ENCODE data around the gene NR4A1.

NR4A1 gene

DNA sequence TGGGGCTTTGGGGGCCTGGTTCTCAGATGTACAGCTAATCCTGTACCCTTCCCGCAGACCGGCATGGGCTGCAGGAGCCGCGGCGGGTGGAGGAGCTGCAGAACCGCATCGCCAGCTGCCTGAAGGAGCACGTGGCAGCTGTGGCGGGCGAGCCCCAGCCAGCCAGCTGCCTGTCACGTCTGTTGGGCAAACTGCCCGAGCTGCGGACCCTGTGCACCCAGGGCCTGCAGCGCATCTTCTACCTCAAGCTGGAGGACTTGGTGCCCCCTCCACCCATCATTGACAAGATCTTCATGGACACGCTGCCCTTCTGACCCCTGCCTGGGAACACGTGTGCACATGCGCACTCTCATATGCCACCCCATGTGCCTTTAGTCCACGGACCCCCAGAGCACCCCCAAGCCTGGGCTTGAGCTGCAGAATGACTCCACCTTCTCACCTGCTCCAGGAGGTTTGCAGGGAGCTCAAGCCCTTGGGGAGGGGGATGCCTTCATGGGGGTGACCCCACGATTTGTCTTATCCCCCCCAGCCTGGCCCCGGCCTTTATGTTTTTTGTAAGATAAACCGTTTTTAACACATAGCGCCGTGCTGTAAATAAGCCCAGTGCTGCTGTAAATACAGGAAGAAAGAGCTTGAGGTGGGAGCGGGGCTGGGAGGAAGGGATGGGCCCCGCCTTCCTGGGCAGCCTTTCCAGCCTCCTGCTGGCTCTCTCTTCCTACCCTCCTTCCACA is 7.6 kb downstream of the NR4A1 start:
- DNase-seq (ENCODE audit: low spot score): no peak

- no peak for DNase-seq (ENCODE audit: low spot score)
Observed at GRCh38 chr12:52059582-52060497, 8.6 kb downstream of the NR4A1 start.

DNA sequence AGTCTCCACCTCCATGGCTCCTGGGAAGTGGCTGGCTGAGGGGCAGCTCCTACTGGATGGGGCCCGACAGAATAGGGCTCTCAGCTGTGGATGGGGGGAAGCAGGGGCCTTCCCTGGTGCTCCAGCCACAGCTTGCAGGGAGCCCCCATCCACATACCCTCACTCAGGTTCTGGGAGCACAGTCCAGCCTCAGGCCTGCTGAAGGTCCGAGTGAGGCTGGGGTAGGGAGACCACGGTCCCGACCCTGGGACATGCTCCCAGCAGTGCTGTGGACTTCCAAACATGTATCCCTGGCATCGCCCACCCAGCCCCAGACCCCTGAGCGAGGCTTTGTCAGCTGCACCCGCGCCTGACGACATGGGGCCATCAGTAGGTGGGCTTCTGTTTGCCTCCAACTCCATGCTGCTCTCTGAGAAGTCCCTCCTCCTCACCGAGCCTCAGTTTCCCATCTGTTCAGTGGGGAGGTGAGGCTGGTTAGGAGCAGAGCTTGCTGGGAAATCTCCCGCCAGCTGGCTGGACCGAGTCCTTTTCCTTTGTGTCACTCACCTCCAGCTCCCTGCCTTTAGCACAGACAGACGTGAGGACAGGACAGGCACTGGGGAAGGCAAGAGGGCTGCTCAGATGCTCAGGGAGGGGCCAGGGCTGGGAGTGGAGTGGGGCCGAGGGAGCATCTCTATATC is 9.4 kb downstream of the NR4A1 start:
- DNase-seq (ENCODE audit: low spot score): no peak

DNA sequence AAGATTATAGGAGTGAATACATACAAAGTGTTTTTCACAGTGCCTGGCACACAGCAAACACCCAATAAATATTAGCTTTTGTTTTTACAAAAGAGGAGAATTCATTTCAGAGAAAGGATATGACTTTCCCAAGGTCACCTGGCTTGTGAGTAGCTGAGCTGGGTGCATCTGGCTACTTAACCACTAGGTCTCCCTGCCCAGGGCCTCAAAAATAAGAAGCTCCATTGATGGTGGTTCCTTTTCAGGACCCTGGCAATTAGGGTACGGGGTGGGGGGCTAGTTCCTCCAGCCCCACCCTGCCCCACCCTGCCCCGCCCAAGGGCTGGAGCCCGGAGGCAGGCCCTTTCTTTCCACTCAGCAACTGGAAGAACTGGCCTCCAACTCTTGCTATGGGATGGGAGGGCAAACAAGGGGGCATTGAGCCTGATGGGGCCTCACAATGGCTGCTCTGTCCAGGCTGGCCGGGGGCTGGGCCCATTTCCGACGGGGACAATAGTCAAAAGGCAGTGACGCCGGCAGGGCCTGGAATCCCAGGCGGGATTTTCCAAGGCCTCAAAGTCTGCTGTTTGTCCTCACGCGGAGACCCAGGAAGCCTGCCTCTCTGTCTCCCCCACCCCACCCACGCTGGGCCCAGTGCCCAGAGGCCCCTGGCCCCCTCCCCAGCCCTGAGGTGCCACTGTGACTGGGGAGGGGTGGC is 10.4 kb downstream of the NR4A1 start:
- no peak for DNase-seq (ENCODE audit: low spot score)

DNA sequence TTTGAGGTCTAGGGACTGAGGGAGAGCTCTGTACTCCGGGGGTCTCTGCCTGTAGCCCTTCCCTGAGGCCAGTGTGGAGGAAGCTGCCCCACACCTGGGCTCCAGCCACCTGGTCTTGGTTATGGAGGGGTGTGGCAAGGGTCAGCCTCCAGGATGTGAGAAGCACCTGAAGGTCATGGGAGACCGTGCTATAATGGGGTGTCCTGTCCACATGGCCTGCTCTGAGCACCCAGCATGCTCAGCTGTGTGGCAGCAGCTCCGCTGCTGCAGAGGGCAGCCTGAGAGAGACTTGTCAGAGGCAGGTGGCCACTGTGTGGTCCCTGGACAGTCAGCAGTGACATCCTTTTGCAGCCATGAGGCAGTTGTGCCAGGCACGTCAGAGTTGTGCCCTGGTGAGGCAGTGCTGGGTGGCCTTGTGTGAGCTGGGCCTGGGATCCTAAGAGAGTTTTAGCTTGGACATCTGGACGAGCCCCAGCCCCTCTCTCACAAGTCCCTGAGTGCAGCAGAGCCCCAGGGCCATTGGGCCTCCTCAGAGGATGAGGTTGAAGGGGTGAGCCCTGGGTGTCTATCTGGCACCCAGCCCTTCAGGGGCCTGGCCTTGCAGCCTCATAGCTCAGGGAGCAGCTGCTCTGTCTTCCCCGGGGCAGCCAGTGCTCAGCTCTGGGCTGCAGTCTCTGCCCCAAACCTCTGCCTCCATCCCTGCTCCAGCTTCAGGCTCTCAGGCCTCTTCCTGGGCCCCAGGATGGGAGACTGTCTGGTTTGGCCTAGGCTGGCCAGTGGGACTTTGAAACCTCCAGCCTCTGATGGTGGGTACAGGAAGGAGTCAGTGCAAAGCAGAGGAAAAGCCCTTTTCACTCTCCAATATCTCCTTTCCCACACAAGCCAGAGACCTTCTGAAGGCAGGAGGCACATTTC is 11.2 kb downstream of the NR4A1 start:
- no peak for DNase-seq (ENCODE audit: low spot score)

- DNase-seq (ENCODE audit: low spot score): no peak
Observed at GRCh38 chr12:52063082-52063924, 12.1 kb downstream of the NR4A1 start.

DNA sequence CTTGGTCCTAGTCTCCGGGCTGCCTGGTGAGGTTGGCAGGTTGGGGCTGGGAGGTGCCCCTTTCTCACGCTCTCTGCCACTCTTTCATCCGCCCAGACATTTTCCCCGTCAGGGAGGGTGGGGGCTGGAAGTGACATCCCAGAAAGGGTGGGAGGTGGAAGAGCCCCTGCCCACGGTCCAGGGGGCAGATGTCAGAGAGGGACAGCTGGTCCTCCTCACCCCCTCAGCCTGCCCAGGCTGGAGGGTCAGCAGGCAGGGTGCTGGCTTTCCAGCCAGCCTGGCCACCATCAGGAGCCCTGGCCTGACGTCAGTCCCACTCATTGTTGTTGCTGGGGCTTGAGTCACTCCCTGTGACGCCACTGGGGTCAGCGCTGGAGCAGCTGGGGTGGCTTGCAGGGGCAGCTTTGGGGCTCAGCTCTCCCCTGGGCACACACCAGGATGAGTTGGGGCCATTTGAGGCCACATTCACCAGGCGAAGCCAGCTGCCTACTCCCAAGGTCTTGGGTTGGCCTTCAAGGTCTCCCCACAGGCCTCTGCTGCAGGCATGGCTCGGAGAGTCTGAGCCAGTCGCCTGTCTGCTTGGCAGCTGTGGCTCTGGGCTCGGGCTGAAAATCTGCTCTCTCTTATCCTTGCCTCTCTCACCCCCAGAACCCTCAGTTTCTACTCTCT is 12.9 kb downstream of the NR4A1 start:
- DNase-seq (ENCODE audit: low spot score): peak; percentile 88

GRCh38 chr12:52066346-52067080 is 15.3 kb downstream of the NR4A1 start:
- no peak for DNase-seq (ENCODE audit: low spot score)

GRCh38 chr12:52067081-52067374 is 15.8 kb downstream of the NR4A1 start:
- DNase-seq (ENCODE audit: low spot score): no peak

DNA sequence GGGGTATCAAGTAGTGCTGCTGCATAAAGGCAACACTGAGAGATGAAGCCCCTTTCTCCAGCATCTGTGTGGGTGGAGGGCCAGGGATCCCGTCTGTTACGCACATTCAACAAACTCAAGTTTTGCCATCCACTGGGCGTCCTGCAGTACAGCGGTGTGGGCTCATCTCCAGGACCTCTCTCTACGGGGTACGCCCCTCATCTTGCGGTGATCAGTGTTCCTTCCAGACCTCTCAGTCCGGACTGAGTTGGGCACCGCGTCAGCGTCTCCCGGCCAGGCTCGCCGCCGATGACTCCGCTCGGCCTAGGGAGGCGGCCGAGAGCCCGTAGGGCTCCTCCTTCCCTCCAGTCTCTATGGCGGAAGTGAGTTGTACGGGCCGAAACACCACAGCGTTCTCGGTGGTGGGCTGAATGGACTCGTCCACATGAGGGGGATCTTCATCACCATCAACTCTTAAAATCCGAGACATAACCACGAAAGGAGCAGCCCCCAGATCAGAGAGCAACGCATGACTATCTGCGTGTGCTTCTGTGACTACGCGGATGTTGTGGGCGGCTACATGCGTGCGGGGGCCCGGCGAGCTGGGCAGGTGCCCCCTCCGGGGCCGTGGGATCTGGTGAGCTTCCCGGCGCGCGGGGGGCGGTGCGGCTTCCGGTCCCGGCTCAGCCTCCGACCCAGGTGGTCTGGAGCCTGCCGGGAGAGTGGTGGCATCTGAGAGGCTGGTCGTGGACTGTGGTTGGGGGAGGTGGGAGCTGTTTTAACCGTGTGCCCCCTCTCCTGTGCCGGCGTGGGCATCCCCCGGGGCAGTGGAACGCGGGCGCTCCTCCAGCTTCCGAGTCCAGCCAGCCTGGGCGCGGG is 18.3 kb downstream of the NR4A1 start, which contains the start of gene ATG101:
Gene ATG101, plus strand, starts transcription at position 652 of the 858 bp plus-strand sequence. CDS start 3,673 bp downstream, outside the sequence.
- peak; percentile 95 for DNase-seq (ENCODE audit: low spot score)

- DNase-seq (ENCODE audit: low spot score): no peak
Observed at GRCh38 chr12:52070185-52070925, 19.1 kb downstream of the NR4A1 start.

GRCh38 chr12:52073531-52074381 is 22.5 kb downstream of the NR4A1 start:
- peak; percentile 55 for DNase-seq (ENCODE audit: low spot score)

DNA sequence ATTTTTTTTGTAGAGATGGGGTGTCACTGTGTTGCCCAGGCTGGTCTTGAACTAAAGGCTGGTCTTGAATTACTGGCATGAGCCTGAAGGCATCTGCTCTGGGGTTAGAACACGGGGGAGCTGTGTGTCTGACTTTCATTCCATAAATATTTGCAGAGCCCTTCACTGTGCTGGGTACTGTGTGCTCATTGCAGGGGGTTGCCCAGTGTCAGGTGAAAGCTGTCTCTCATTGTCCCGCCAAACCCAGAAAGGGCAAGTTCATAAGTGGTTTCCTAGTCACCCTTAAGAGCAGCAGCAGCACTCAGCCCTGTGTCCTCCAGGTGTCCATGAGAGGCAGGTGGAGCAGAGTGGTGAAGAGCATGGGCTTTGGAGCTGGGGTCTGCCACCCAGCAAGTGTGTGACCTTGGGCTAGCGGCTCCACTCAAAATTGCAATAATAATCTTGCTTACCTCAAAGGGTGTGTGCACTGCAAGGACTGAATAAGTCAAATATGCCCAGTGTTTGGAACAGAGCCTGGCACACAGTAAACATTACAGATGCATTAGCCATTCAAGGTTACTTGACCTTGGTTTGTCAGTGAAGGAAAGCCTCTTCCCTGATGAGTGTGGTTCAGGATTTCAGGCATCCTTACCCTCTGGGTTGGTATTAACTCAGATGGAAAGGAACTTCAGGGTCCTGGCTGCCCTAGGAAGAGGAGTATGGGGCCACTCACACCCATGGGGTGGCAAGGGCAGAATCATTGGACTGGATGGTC is 23.9 kb downstream of the NR4A1 start:
- no peak for DNase-seq (ENCODE audit: low spot score)

- no peak for DNase-seq (ENCODE audit: low spot score)
Observed at GRCh38 chr12:52076811-52077210, 25.6 kb downstream of the NR4A1 start.

GRCh38 chr12:52078276-52078675 is 27.0 kb downstream of the NR4A1 start:
- DNase-seq (ENCODE audit: low spot score): no peak

All from AG08395 (cell line).